Nucleus accumbens (tissue), 56 donors: ENCODE results near the gene DAW1.
"Not testable (repeated sequence)": the region's sequence is repeated elsewhere in the genome, so short reads cannot be mapped to it uniquely, and the experiment has no call there.

Experiments
- DNase-seq, 56 donors: peaks; one replicate each; lab custom pipeline; 2025; lab: John Stamatoyannopoulos, UW

Gene DAW1

GRCh38 chr2:227906991-227907390 is 35.6 kb downstream of the DAW1 start:
- DNase-seq, result no peak

- DNase-seq, result no peak
Measured at GRCh38 chr2:227908266-227909054, 37.0 kb downstream of the DAW1 start.

- DNase-seq, result no peak
Measured at GRCh38 chr2:227914362-227914761, 42.9 kb downstream of the DAW1 start.

- DNase-seq, result no peak
Measured at GRCh38 chr2:227921648-227922047, 50.2 kb downstream of the DAW1 start.

- no peak for DNase-seq
Measured at GRCh38 chr2:227932001-227932400, 60.6 kb downstream of the DAW1 start.

- DNase-seq, result no peak
Measured at GRCh38 chr2:227932403-227932802, 61.0 kb downstream of the DAW1 start.

- no peak for DNase-seq
Measured at GRCh38 chr2:227933884-227934283, 62.5 kb downstream of the DAW1 start.

- DNase-seq, result not testable (repeated sequence)
Measured at GRCh38 chr2:227936249-227936648, 64.8 kb downstream of the DAW1 start.

GRCh38 chr2:227939271-227940027 is 68.0 kb downstream of the DAW1 start:
- DNase-seq, result peak in 42 of 56 donors; percentile 1 to 77 (median 30)

GRCh38 chr2:227942021-227942420 is 70.6 kb downstream of the DAW1 start:
- DNase-seq, result no peak

GRCh38 chr2:227942965-227943364 is 71.5 kb downstream of the DAW1 start:
- DNase-seq, result no peak

GRCh38 chr2:227960317-227960716 is 88.9 kb downstream of the DAW1 start:
- DNase-seq, result no peak

- no peak for DNase-seq
Measured at GRCh38 chr2:227971619-227972230, 100.3 kb downstream of the DAW1 start.

GRCh38 chr2:227973241-227973640 is 101.8 kb downstream of the DAW1 start:
- no peak for DNase-seq
